Thyroid gland (tissue), 4 donors: ENCODE results near the gene NME7. TPM values are rescaled to one million over a fixed set of nuclear protein-coding genes. Genes with fewer than 3 reads are reported as not detected.

Source experiments
- DNase-seq, 2 donors: peaks; one replicate each; pipeline ENCODE4 v3.0.0-alpha.2; 2019
- H3K27ac ChIP-seq, 3 donors: fragments of 200-600 bp; sonication (generic); 1 replicate in 2 of 3; 2 replicates in 1 of 3; pipeline ENCODE4 v1.5.1; 2016 to 2019; ENCODE audit warnings: mild to moderate bottlenecking in 1 of 3, moderate library complexity in 1 of 3
- H3K27me3 ChIP-seq: fragments of 200-600 bp; sonication (generic); one replicate; pipeline ENCODE4 v1.5.1; 2019
- H3K36me3 ChIP-seq, 2 donors: fragments of 200-600 bp; sonication (generic); one replicate each; pipeline ENCODE4 v1.5.1; 2016 to 2019
- H3K4me1 ChIP-seq, 2 donors: fragments of 200-600 bp; sonication (generic); one replicate each; pipeline ENCODE4 v1.5.1; 2017 to 2019
- H3K4me3 ChIP-seq, 3 donors: fragments of 200-600 bp; sonication (generic); replicated peaks in 1 of 3; 1 replicate in 2 of 3; 2 replicates in 1 of 3; pipeline ENCODE4 v1.5.1; 2016; ENCODE audit warnings: mild to moderate bottlenecking in 1 of 3
- H3K9me3 ChIP-seq: fragments of 200-600 bp; sonication (generic); one replicate; pipeline ENCODE4 v1.5.1; 2017
- POLR2A ChIP-seq, 2 donors: fragments of 450-650 bp; IDR thresholded peaks; one replicate each; pipeline ENCODE4 v1.6.1; 2017; ENCODE audit warnings: antibody characterized with exemption in 2 of 2, mild to moderate bottlenecking in 2 of 2, moderate library complexity in 1 of 2
- WGBS, 2 donors: methylation state at CpG; one replicate each; pipeline ENCODE4 v1.1.5; 2017; 5-methylcytosine and 5-hydroxymethylcytosine counted together
- intact Hi-C: fragments of 100-400 bp; cut with DNase I; formaldehyde crosslinking; loops from one replicate; pipeline ENCODE4 v1.15.1; 2023
- total RNA-seq, 4 donors: library from RNA; depleted of rRNA; stranded (reverse); fragments of >200 nt; gene quantifications; one replicate each; pipeline ENCODE4 v1.2.3, GENCODE V29; 2016
- TF ChIP-seq, protein P1 (sequence below), 6 experiments: fragments of 200-600 bp in 3 of 6; fragments of 450-650 bp in 3 of 6; sonication (generic) in 3 of 6; IDR thresholded peaks; one replicate each; pipeline ENCODE4 v1.5.1; 2016 to 2019; ENCODE audit warnings: antibody characterized with exemption in 6 of 6, mild to moderate bottlenecking in 2 of 6, inconsistent platforms in 1 of 6, moderate library complexity in 1 of 6

Gene NME7
- total RNA-seq, 4 donors from 2014 or later, result 26.3 to 44.9 (median 36.4) TPM

DNA sequence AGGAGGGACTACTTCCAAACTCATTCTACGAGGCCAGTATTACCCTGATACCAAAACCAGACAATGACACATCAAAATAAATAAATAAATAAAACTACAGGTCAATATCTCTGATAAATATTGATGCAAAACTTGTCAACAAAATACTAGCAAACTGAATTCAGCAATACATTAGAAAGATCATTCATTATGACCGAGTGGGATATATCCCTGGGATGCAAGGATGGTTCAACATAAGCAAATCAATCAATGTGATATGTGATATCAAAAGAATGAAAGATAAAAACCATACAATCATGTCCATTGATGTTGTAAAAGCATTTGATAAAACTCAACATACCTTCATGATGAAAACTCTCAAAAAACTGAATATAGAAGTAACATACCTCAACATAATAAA, 36.7 kb downstream of the NME7 start:
- WGBS, 2 donors, result 93 to 97% methylated on average over 2 of the region's 2 CpGs
- H3K9me3 ChIP-seq, result no peaks in the 10 kb centered on the region
- no peak overlapping the region for H3K27ac ChIP-seq
- H3K4me3 ChIP-seq, result no peak overlapping the region
- intact Hi-C loops, result no loop called here
- H3K27me3 ChIP-seq, result no peaks in the 10 kb centered on the region
- no peak for DNase-seq
- TF ChIP-seq POLR2A (IDR thresholded peaks at IDR 0.05), result no peak
- TF ChIP-seq, protein P1, sequence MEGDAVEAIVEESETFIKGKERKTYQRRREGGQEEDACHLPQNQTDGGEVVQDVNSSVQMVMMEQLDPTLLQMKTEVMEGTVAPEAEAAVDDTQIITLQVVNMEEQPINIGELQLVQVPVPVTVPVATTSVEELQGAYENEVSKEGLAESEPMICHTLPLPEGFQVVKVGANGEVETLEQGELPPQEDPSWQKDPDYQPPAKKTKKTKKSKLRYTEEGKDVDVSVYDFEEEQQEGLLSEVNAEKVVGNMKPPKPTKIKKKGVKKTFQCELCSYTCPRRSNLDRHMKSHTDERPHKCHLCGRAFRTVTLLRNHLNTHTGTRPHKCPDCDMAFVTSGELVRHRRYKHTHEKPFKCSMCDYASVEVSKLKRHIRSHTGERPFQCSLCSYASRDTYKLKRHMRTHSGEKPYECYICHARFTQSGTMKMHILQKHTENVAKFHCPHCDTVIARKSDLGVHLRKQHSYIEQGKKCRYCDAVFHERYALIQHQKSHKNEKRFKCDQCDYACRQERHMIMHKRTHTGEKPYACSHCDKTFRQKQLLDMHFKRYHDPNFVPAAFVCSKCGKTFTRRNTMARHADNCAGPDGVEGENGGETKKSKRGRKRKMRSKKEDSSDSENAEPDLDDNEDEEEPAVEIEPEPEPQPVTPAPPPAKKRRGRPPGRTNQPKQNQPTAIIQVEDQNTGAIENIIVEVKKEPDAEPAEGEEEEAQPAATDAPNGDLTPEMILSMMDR (IDR thresholded peaks at IDR 0.05), result no peak
- H3K36me3 ChIP-seq, result no peaks in the 10 kb centered on the region
- no peaks in the 10 kb centered on the region for H3K4me1 ChIP-seq

DNA sequence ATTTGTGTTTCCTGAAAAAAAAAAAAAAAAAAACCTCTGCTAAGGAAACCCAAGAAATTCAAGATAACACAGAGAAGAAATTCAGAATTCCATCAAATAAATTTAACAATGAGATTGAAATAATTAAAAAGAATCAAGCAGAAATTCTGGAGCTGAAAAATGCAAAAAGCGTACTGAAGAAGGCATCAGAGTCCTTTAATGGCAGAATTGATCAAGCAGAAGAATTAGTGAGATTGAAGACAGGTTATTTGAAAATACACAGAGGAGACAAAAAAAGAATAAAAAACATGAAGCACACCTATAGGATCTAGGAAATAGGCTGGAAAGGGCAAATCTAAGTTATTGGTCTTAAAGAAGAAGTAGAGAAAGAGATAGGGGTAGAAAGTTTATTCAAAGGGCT, 38.2 kb downstream of the NME7 start:
- H3K4me1 ChIP-seq, result no peaks in the 10 kb centered on the region
- H3K27me3 ChIP-seq, result no peaks in the 10 kb centered on the region
- TF ChIP-seq POLR2A (IDR thresholded peaks at IDR 0.05), result no peak
- TF ChIP-seq, protein P1 (IDR thresholded peaks at IDR 0.05), result no peak
- intact Hi-C loops, result no loop called here
- DNase-seq, result no peak
- H3K9me3 ChIP-seq, result no peaks in the 10 kb centered on the region
- no peaks in the 10 kb centered on the region for H3K36me3 ChIP-seq
- 94 to 98% methylated on average over 1 of the region's 1 CpG for WGBS, 2 donors
- H3K4me3 ChIP-seq, result no peak overlapping the region
- no peak overlapping the region for H3K27ac ChIP-seq

DNA sequence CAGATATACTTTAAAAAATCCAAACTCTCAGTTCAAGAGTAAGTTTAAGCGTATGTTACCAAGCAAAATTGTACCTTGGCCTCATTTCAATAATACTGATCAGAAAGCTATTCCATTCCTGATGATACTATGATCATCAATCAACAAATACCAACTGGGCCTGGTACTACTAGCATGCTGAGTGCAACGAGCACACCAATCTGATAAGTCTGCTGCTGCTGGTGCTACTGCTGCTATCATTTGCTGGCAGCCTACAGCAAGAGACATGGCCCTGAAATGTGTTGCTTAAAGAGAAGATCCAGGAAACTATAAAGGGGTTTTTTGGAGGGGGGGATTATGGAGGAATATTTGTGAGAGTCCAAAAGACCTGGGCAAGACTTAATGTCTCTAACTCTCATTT, 39.7 kb downstream of the NME7 start:
- H3K27ac ChIP-seq, result no peak overlapping the region
- no peak for TF ChIP-seq POLR2A (IDR thresholded peaks at IDR 0.05)
- TF ChIP-seq, protein P1 (IDR thresholded peaks at IDR 0.05), result no peak
- WGBS, 2 donors, result 92 to 100% methylated on average over 2 of the region's 2 CpGs
- no peaks in the 10 kb centered on the region for H3K9me3 ChIP-seq
- intact Hi-C loops, result no loop called here
- no peak overlapping the region for H3K4me3 ChIP-seq
- no peaks in the 10 kb centered on the region for H3K36me3 ChIP-seq
- no peak for DNase-seq
- H3K4me1 ChIP-seq, result no peaks in the 10 kb centered on the region
- no peaks in the 10 kb centered on the region for H3K27me3 ChIP-seq

DNA sequence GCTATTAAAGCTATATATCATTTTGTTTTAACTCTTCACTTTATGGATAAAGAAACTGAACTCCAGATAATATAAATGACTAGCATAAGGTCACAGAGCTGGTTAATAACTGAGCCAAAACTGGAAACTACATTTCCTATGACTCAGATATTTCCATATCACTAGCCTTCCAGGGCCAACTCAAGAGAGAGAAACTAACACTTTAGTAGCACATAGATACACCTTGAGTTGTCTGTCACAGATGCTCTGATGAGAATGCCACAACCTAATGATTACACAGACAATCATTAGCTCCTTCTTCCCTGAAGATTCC, 40.7 kb downstream of the NME7 start:
- DNase-seq, result no peak
- intact Hi-C loops, result no loop called here
- no peaks in the 10 kb centered on the region for H3K9me3 ChIP-seq
- no peak overlapping the region for H3K27ac ChIP-seq
- H3K4me1 ChIP-seq, result no peaks in the 10 kb centered on the region
- no peak overlapping the region for H3K4me3 ChIP-seq
- no peaks in the 10 kb centered on the region for H3K36me3 ChIP-seq
- no peaks in the 10 kb centered on the region for H3K27me3 ChIP-seq
- TF ChIP-seq, protein P1 (IDR thresholded peaks at IDR 0.05), result no peak
- no peak for TF ChIP-seq POLR2A (IDR thresholded peaks at IDR 0.05)

DNA sequence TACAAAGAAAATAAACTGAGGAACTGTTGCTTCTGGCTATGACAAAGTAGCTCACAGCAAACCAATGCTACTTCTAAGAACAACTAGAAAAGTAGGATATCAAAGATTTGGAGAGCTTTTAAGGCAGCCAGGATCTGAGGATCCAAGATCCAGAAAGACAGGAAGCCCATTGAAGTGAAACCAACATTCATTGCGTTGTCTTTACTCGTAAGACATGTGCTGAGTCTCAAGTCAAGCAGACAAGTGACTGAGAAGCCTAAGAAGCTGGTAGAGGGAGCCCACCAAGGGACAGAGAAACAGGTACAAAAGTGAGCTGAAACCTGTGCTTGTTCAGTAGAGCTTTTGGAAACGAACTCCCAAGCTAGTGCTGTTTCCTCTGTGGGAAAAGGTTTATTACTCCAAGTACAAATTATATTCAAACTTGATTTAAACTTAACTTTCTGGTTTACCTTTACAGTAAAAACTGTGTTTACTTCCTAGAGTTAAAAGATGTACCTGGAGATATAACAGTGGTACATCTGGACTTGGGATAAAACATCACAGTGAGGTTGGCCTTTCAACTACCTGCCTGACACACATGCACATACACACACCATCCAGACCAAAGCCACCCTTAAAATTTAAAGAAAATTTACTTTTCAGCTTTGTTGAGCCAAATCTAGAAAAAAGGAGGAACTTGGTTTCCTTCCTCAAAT, 41.2 kb downstream of the NME7 start:
- Histone ChIP-seq H3K9me3 (no peaks in the 10 kb centered on the region), H3K4me3 (no peak overlapping the region), H3K27ac (no peak overlapping the region), H3K27me3 (no peaks in the 10 kb centered on the region), H3K4me1 (no peaks in the 10 kb centered on the region), H3K36me3 (no peaks in the 10 kb centered on the region)
- intact Hi-C loops, result no loop called here
- TF ChIP-seq, protein P1 (IDR thresholded peaks at IDR 0.05), result no peak
- TF ChIP-seq POLR2A (IDR thresholded peaks at IDR 0.05), result no peak
- no peak for DNase-seq
- 69 to 82% methylated on average over 3 of the region's 3 CpGs for WGBS, 2 donors
